Parathyroid adenoma (tissue), 2 donors: ENCODE results near the gene CTNND2.

Source experiments
- H2AFZ ChIP-seq: fragments of 300-600 bp; sonication (generic); one replicate; pipeline ENCODE4 v1.7.0; 2017; ENCODE audit warnings: antibody characterized with exemption, mild to moderate bottlenecking
- H3K27ac ChIP-seq: fragments of 300-600 bp; sonication (generic); one replicate; pipeline ENCODE4 v1.7.0; 2017
- H3K27me3 ChIP-seq: fragments of 300-600 bp; sonication (generic); one replicate; pipeline ENCODE4 v1.7.0; 2017; ENCODE audit warnings: low read length; ENCODE audit not compliant: control insufficient read depth, insufficient read depth
- H3K36me3 ChIP-seq: fragments of 300-600 bp; sonication (generic); one replicate; pipeline ENCODE4 v1.7.0; 2017; ENCODE audit warnings: low read length; ENCODE audit not compliant: control insufficient read depth, insufficient read depth
- H3K4me1 ChIP-seq: fragments of 300-600 bp; sonication (generic); one replicate; pipeline ENCODE4 v1.7.0; 2017; ENCODE audit warnings: control low read depth
- H3K4me2 ChIP-seq: fragments of 300-600 bp; sonication (generic); one replicate; pipeline ENCODE4 v1.7.0; 2017; ENCODE audit warnings: low read length
- H3K4me3 ChIP-seq: fragments of 300-600 bp; sonication (generic); one replicate; pipeline ENCODE4 v1.7.0; 2017; ENCODE audit warnings: low read depth, low read length
- H3K79me2 ChIP-seq: fragments of 300-600 bp; sonication (generic); one replicate; pipeline ENCODE4 v1.7.0; 2017; ENCODE audit warnings: control low read depth
- H3K9ac ChIP-seq: fragments of 300-600 bp; sonication (generic); one replicate; pipeline ENCODE4 v1.7.0; 2017; ENCODE audit warnings: mild to moderate bottlenecking
- H3K9me3 ChIP-seq: fragments of 300-600 bp; sonication (generic); one replicate; pipeline ENCODE4 v1.7.0; 2017; ENCODE audit warnings: low read length; ENCODE audit not compliant: control insufficient read depth
- TF ChIP-seq, protein P1 (sequence below): fragments of 300-600 bp; sonication (generic); IDR thresholded peaks from one replicate; pipeline ENCODE4 v1.7.0; 2017; ENCODE audit warnings: antibody characterized with exemption, mild to moderate bottlenecking
- donor health status: primary hyperparathyroidism.

CTNND2 gene

DNA sequence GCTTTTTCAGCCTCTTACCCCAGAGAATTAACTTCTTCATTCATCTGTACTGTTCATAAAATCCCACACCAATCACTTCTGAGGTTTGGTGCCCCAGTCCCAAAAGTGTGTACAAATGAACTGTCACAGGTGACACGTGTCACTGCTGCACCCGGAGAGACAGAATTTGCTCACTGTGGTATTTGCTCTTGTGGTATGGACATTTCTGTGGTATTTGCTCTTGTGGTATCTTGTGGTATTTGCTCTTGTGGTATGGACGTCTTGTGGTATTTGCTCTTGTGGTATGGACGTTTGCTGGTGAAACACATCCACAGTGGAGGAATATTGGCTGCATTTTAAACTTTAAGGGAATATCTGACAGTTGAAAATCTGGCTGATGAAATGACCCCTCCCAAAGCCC is 928.3 kb downstream of the CTNND2 start:
- H3K27me3 ChIP-seq = no peaks in the 10 kb centered on the region
- no peaks in the 10 kb centered on the region for H3K79me2 ChIP-seq
- H3K4me2 ChIP-seq = no peak overlapping the region
- no peaks in the 10 kb centered on the region for H3K4me1 ChIP-seq
- no peak overlapping the region for H3K27ac ChIP-seq
- H2AFZ ChIP-seq = no peak overlapping the region
- H3K9me3 ChIP-seq = no peaks in the 10 kb centered on the region
- H3K36me3 ChIP-seq = no peaks in the 10 kb centered on the region
- H3K9ac ChIP-seq = no peak overlapping the region
- H3K4me3 ChIP-seq = no peak overlapping the region
- TF ChIP-seq, protein P1, sequence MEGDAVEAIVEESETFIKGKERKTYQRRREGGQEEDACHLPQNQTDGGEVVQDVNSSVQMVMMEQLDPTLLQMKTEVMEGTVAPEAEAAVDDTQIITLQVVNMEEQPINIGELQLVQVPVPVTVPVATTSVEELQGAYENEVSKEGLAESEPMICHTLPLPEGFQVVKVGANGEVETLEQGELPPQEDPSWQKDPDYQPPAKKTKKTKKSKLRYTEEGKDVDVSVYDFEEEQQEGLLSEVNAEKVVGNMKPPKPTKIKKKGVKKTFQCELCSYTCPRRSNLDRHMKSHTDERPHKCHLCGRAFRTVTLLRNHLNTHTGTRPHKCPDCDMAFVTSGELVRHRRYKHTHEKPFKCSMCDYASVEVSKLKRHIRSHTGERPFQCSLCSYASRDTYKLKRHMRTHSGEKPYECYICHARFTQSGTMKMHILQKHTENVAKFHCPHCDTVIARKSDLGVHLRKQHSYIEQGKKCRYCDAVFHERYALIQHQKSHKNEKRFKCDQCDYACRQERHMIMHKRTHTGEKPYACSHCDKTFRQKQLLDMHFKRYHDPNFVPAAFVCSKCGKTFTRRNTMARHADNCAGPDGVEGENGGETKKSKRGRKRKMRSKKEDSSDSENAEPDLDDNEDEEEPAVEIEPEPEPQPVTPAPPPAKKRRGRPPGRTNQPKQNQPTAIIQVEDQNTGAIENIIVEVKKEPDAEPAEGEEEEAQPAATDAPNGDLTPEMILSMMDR = no peak

DNA sequence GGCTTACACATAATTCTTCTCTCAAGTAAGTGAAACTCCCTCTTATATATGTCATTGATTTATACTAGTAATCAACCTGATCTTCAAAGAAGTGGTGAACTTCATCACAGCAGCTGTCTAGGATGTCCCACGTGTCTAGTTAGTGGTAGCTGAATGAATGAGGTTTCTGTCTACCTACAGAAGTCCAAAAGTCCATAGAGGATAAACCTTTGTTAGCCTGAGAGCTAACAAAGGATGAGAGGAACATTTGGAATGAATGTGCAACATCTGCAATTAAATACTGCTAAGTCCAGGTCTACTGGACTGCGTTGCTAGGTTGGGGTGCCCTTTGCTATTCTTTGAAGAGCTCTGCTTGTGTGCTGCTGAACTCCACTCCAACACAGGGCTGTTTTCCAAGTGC is 929.4 kb downstream of the CTNND2 start:
- Histone ChIP-seq H3K79me2 (no peaks in the 10 kb centered on the region), H3K4me3 (no peak overlapping the region), H3K27ac (no peak overlapping the region), H3K36me3 (no peaks in the 10 kb centered on the region), H2AFZ (no peak overlapping the region), H3K9me3 (no peaks in the 10 kb centered on the region), H3K4me1 (no peaks in the 10 kb centered on the region), H3K9ac (no peak overlapping the region), H3K27me3 (no peaks in the 10 kb centered on the region), H3K4me2 (no peak overlapping the region)
- TF ChIP-seq, protein P1 = no peak

DNA sequence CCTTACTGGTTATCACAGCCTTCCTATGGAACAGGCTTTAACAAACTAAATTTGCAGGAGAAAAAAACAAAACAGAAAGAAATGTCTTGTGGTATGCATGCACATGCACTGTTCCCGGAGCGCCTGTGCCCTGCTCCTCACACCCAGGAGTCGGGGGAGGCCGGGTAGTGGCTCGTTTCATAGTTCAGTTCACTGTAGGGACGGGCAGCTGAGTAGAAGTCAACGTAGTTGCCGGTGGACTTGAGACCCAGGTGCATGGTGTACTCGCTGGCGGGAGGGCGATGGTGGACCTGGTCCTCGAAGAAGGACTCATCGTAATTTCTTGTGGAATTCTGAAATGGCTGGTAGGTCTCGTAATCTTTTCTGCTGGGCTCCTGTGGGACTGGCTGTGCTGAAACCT is 930.9 kb downstream of the CTNND2 start:
- H3K27me3 ChIP-seq = no peaks in the 10 kb centered on the region
- no peak overlapping the region for H3K4me2 ChIP-seq
- no peaks in the 10 kb centered on the region for H3K36me3 ChIP-seq
- H3K4me3 ChIP-seq = no peak overlapping the region
- no peak overlapping the region for H3K9ac ChIP-seq
- TF ChIP-seq, protein P1 = no peak
- H3K4me1 ChIP-seq = no peaks in the 10 kb centered on the region
- H3K79me2 ChIP-seq = no peaks in the 10 kb centered on the region
- no peak overlapping the region for H3K27ac ChIP-seq
- H2AFZ ChIP-seq = no peak overlapping the region
- no peaks in the 10 kb centered on the region for H3K9me3 ChIP-seq

DNA sequence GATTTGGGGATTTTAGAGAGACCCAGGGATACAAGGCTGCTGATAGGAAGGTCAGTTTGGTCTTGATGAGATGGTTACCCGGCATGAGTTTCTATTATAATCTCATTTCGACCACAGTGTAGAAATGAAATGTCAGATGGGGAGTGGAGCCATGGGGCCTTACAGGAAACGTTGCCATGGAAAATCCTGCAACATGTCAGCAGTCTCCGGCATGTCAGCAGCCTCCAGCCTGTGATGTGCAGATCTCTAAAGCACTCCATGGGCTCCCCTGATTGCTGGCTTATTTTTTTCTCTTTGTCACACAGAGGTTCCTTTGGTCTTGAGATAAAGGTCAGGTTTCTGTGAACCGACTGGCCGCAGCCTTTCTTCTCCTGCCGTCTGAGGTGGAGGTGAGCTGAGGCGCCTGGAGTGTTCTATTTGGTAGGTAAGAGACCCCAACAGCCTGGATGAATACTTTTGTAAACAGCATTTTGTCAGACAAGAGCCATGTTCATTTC is 934.5 kb downstream of the CTNND2 start:
- no peaks in the 10 kb centered on the region for H3K36me3 ChIP-seq
- H3K9ac ChIP-seq = no peak overlapping the region
- H3K27ac ChIP-seq = no peak overlapping the region
- no peak overlapping the region for H3K4me3 ChIP-seq
- H3K27me3 ChIP-seq = no peaks in the 10 kb centered on the region
- H3K9me3 ChIP-seq = no peaks in the 10 kb centered on the region
- H3K4me1 ChIP-seq = no peaks in the 10 kb centered on the region
- TF ChIP-seq, protein P1 = no peak
- no peaks in the 10 kb centered on the region for H3K79me2 ChIP-seq
- no peak overlapping the region for H2AFZ ChIP-seq
- no peak overlapping the region for H3K4me2 ChIP-seq

DNA sequence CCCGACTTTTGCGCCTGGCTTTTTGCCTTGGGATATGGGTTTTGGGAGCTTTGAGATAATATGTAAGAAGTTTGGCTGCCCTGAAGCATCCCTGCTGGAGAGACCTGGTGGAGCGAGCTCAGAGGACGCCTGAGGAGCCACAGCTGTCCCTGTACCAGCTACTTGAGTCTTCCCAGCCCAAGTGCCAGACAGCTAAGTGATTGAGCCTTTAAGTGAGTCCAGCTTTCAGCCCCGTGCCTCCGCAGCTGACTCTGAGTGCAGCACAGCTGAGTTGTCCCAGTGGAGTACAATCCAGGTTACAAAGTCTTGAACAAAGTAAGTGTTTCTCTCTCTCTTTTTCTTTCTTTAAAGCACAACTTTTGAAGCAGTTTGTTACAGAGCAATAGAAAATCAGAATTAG is 939.4 kb downstream of the CTNND2 start:
- TF ChIP-seq, protein P1 = no peak

More for the DNA sequence above, 939.4 kb downstream of the CTNND2 start:
- Histone ChIP-seq H3K27ac (no peak overlapping the region), H3K79me2 (no peaks in the 10 kb centered on the region), H3K4me3 (no peak overlapping the region), H3K9me3 (no peaks in the 10 kb centered on the region), H2AFZ (no peak overlapping the region), H3K36me3 (no peaks in the 10 kb centered on the region), H3K4me1 (no peaks in the 10 kb centered on the region), H3K9ac (no peak overlapping the region), H3K4me2 (no peak overlapping the region), H3K27me3 (no peaks in the 10 kb centered on the region)
